UCSD-AML1 (cell line): ENCODE data around the gene FAM171A1.
A peak's percentile ranks its signal among the peaks of the same experiment; 100 is the strongest.
"Not testable (repeated sequence)": the region's sequence is repeated elsewhere in the genome, so short reads cannot be mapped to it uniquely, and the experiment has no call there.

Experiments used
- DNase-seq: peaks from one replicate; lab custom pipeline; 2025; ENCODE audit not compliant: unreplicated experiment; lab: John Stamatoyannopoulos, UW

FAM171A1 gene

DNA sequence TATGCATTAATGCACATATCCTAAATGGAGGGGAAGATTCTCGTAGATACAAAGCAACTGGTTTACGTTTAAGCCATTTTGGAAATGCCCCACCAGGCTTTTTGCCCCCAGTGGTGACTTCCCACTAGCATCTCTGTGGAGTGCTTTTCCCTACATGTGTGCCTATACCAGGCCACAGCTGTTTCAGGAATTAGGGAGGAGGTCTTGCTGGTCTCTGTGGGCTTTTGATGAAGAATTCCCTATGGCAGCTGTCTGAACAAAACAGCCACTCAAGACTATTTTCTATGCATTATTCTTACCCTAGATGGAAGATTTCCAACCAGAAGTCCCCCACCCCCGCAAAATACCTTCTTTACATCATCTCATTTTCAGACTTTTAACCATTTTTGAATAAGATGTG is 150.6 kb downstream of the FAM171A1 start:
- DNase-seq, result no peak

DNA sequence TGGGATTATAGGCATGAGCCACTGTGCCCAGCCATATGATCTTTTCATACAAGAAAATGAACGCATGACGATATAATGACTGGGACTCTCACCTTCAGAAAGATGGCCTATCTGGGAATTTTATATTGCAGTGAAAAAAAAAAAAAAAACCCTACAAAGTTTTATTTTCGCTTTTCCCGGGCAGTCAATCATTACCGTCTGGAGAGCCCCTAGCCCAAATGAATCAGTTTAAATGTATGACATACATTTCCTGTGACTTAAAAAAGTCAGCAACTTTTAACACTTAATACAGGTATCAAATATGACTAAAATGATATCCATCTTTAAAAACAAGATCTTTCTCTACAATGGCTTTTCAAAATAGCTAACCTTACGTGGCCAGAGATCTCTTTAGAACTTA is 154.4 kb downstream of the FAM171A1 start:
- DNase-seq, result no peak

DNA sequence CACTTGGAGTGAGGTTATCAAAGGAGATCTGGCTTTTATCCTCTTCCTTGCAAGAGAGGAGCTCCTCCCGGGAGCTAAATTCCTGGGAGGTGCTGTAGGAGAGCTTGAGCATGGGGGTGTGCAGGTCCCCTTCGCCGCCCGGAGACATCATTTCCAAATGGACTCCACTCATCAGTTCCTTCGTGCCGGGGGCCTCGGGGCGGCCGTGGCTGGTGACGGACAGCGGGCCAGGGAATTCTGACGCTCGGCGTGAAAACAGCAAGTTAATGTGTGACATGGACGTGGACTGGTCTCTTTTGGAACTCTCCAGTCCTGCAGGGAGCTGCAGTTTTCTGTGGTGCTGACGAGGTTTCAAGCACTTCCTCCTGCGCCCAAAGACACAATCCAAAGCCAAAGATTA is 156.9 kb downstream of the FAM171A1 start:
- no peak for DNase-seq

DNA sequence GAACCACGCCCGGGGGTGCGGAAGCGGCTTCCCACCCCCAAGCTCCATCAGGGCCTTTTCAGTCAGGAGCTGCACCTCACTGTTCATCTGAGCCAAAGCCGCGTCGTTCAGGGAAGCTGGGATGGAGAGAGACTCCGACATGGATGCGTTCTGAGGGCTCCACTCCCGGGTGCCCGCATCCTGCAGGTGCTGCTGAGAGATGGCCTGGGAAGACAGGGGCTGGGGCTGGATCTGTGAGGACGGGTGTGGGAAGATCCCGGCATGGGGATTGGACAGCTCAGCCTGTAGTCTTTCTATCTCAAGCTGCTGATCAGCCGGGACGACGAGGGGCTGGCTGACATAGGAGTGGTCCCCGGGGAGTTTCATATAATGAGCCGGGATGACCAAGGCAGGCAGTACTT is 157.6 kb downstream of the FAM171A1 start:
- no peak for DNase-seq

DNA sequence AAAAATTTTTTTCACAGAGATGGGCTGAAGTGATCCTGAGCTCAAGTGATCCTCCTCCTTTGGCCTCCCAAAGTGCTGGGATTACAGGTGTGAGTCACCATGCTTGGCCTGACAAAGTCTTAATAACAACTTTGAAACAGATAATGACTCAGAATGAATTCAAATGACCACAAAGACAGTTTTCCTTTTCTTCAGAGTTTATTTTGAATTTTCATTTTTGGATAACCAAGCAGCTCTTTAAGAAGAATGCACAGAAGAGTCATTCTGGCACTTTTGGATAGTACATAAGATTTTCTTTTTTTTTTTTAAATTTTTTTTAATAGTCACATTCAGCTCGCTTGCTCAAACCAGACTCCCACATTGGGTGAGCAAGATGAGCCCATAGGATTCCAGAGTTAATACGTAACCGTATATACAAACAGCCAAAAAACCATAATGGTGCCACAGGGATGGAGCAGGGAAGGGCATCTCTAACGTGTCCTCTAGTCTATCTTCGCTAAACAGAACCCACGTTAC is 159.6 kb downstream of the FAM171A1 start:
- no peak for DNase-seq

DNA sequence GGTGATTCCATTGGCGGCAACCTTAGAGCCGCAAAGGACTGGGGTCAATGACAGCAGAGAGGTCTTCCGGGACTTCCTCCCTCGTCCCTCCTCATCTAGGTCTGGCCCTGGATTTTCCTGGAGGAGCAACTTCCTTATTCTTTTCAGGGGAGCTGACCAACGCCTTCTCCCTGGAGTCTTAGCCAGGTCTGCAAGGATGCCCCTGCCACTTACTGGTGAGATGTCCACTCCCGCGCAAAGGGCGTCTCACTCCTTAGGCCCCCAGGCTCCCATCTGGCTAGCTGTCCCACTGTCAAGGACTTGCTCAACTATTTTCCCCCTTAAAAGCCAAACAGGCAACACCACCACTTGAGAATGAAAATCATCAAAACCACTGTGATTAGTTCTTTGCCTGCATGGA is 160.6 kb downstream of the FAM171A1 start:
- no peak for DNase-seq

DNA sequence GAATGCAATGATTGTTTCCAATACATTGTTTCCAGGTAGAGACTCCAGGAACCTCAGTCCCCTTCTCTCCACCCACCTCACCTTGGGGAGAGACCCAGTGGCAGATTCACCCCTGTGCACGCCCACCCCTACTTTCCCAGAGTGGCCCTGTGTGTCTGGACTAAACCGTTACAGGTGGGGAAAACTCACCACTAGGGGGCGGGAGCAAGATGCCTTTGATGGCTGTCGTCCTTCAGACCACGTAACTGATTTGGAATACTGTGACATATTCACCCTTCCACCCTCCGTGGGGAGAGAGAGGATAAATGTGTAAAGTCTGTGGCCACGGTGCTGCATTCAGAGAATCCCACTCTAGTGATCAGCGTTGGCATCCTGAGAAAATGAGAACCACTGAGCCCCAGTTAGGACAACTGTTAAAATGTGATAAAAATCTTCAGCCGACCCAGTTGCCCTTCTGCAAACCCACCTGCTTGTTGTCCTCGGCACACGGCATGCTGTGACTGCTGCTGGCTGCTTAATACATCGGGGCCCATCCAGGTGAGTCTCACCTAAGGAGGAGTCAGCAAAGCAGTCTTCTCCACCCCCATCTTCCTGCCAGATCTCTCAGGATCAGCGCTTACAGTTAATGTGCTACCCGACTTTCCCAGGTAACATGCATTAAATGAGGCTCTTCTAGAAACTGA is 161.1 kb downstream of the FAM171A1 start:
- DNase-seq, result peak; percentile 42

DNA sequence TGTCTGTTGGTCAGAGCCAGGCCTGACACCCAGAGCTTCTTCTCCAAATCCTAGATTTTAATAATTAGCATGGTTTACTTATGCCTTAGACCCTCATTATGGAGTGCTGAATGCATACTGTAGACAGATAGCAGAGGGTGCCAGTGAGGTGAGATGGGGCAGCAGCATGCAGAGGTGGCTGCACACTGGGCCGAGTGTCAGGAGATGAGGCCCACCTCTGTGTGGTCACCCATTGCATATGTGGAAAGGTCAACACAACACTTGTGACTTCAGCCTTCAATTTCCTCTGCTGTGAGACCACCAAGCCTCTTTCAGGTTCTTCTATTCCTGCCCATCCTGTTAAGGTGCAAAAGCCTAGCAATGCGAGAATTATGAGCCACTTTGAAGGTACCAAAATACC is 162.9 kb downstream of the FAM171A1 start:
- no peak for DNase-seq

DNA sequence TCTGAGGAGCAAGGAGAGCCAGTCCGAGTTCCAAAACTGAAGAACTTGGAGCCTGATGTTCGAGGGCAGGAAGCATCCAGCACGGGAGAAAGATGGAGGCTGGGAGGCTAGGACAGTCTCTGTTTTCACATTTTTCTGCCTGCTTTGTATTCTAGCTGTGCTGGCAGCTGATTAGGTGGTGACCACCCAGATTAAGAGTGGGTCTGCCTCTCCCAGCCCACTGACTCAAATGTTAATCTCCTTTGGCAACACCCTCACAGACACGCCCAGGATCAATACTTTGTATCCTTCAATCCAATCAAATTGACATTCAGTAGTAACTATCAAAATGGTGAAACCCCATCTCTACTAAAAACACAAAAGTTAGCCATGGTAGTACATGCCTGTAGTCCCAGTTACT is 163.7 kb downstream of the FAM171A1 start:
- not testable (repeated sequence) for DNase-seq

DNA sequence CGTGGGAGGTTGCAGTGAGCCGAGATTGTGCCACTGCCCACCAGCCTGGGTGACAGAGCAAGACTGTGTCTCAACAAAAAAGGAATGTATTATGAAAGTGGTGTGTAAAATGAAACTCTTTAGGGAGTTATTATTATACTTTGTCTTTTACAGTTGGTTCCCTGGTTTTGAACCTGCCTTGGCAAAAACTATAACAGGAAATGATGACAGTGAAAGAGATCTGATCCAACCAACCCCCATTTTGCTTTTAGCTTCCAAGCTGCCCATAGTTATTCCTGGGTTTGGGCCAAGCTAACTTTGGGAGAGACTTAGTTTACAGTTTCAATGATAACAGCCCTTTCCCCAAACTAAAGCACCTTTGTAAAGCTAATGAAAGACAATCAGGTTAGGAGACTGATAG is 168.4 kb downstream of the FAM171A1 start:
- DNase-seq, result no peak

DNA sequence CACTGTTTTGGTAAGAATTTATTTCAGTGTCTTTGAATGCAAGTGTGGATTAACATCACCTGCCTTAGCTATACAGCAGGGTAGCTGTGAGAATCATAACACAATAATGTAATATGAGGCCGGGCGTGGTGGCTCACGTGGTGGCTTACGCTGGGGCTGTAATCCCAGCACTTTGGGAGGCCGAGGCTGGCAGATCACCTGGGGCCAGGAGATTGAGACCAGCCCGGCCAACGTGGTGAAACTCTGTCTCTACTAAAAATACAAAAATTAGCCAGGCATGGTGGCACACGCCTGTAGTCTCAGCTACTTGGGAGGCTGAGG is 168.8 kb downstream of the FAM171A1 start:
- DNase-seq, result not testable (repeated sequence)

DNA sequence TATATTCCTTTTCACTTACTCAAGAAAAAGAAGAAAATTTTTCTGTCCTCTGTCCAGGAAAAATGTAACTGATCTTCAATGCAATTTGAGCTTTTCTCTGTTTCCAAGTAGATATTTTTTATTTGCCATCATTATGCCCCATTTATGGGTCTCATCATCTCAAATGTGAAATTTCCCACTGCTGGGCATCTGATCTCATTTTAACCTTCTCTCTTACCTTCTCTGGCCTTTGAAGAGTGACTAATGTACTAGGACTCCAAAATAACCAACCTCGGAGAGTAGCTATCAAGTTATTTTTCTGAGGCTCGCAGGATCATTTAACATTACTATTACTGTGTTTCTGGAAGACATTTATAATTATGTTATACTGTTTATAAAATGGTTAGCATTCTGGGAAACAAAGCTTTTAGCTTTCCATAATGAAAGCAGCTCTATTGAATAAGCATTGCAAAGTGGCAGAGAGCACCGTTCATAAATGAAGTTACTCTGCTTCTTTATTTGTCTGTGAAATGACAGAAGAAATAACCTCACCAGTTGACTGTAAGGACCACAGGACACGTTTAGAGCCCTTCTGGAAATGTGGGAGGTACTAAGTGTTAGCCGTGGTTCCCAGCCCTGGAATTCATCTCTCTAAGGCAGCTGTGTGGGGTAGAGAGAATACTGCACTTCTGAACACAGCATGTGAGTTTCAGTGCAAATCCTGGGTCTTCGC is 169.3 kb downstream of the FAM171A1 start:
- no peak for DNase-seq

DNA sequence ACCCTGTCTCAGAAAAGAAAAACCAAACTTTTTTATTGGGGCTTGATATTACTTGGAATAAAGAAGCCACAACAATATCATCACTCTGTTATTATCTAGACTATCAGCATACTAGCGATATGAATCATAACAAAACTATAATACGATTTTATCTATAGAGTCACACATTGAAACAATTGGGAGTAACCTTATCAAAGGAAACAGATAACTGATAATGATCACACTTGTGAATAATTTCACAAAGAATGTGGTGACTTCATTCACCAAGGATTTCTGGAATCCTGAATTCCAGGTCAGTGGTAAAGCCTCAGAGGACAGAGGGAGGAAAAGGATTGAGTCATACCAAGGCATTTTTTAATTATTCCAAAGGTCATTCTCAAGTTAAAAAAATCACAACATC is 170.5 kb downstream of the FAM171A1 start:
- DNase-seq, result no peak

DNA sequence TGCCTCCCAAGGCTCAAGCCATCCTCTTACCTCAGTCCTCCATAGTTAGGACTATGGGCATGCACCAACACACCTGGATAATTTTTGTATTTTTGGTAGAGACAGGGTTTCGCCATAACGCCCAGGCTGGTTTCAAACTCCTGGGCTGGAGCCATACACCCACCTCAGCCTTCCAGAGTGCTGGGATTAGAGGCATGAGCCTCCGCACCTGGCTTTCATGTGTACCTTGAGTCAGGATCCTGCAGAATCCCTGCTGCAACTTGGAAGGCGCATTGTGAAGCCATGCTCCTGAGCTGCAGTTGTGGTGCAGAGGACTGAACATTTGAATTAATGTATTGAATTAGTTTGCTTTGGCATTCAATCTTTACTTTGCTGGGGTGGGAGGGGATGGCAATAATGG is 173.2 kb downstream of the FAM171A1 start:
- DNase-seq, result no peak

DNA sequence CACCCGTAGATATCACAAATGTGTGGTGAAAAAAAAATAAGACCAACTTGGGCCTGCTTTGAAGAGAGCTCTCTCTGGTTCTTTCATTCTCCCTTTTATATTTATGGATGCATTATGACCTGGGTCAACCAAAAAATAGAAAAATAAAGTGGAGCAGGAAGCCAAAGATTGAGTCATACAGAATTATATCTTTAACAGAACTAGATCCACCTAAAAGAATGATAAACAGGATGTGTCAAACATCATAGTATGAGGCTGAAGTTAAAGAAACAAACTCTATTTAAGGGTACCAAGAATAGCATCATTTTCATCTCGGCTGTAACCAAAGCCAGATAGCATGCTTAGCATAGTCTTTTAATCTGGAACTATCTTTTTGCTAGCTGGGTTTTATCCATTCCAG is 173.8 kb downstream of the FAM171A1 start:
- no peak for DNase-seq

DNA sequence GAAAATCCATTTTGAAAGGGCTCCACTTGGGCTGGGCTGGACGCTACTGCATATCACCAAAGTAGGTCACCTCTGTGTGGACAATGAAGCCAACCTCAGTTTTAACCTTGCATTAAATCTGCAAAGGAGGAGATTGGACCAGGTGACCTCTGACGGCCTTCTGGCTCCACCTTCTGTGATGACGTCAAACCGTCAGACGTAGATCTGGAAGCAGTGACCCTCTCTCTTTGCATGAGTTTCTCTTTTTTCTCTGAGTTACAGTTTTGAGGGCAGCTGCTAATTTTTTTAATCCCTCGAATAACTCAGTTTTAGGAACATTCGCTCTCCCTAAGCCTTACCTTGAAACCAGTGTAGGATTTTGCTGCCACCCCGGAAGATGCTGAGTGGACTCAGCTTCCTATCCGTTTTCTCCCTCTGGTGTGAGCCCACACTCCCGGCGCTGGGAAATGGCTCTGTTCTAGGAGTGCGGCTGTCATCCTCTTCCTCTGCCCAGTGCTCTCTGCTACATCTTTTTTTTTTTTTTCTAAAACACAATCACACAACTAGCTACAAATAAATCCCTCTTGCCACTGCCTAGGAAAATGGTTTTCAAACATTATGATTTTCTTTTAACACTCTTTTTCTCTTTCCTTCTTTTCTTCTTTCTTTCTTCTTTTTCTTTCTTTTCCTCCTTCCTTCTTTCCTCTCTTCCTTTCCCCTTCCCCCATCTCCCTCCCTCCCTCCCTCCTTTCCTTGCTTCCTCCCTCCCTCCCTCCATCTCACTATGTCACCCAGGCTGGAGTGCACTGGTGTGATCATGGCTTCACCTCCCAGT is 174.9 kb downstream of the FAM171A1 start:
- DNase-seq, result no peak

DNA sequence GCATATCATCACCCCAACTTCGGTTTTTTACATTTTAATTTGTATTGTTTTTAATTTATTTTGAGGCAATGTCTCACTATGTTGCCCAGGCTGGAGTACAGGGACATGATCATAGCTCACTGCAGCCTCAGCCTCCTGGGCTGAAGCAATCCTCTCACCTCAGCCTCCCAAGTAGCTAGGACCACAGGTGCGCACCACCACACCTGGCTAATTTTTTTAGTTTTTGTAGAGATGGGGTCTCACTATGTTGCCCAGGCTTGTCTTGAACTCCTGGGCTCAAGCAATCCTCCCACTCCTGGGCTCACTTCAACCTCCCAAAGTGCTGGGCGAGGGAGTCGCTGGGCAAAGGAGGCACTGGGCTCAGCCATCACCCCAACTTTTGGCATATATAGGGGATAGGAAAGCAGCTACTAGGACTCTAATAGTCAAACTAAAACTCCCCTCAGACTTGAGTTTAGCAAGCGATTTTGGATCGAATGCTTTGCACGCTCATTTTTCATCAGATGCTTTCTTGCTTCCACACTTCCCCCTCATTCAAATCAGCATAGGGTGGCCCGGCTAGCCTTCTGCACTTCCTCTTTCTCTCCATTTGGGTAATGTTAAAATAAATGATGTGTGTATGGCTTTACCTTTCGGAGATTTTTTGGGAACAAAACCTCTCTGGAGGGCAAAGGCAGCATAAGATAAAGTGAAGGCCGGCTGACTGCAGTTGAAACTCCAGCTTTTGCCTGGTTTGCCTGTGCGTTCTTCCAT is 181.8 kb downstream of the FAM171A1 start:
- no peak for DNase-seq

DNA sequence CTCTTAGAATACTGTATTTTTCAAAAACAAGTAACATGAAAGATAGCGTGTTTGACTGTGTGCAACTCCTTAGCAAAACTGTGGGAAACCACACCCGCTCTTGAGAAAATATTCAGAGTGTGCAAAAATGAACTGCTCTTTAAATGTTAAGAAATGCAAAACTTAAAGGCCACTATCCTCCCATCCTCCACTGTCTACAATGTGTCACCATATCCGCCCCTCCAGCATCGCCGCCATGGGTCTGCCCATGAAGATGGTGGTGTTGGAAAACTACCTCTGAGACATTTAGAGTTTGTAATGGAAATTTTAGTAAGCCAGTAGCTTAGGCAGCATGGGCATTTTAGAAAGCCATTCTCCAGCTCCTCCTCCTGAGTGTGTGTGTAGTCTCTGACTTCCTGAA is 182.5 kb downstream of the FAM171A1 start:
- no peak for DNase-seq

DNA sequence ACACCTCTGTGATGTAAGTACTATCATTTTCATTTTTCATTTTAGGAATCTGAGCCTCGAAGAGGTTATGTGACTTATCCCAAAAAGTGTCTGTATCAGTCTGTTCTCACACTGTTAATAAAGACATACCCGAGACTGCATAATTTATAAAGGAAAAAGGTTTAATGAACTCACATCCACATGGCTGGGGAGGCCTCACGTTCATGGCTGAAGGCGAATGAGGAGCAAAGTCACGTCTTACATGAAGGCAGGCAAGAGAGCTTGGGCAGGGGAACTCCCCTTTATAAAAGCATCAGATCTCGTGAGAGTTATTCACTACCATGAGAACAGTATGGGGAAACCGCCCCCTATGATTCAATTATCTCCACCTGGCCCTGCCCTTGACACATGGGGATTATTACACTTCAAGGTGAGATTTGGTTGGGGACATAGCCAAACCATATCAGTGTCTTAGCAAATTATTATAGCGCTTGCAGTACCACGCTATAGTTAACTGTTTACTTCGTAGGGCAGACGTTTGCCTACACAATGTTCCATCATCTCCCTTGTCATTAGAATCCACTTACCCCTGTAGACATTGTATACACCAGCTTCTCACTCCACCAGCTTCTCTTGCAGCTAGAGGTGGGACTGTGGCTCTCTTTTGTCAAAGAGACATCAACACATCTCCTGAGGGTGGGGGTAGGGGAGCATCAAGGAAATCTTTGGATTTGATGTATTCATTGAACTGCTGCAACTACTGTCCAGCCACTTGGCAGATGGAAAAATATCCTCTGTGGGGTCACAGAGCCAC is 187.2 kb downstream of the FAM171A1 start:
- DNase-seq, result no peak

DNA sequence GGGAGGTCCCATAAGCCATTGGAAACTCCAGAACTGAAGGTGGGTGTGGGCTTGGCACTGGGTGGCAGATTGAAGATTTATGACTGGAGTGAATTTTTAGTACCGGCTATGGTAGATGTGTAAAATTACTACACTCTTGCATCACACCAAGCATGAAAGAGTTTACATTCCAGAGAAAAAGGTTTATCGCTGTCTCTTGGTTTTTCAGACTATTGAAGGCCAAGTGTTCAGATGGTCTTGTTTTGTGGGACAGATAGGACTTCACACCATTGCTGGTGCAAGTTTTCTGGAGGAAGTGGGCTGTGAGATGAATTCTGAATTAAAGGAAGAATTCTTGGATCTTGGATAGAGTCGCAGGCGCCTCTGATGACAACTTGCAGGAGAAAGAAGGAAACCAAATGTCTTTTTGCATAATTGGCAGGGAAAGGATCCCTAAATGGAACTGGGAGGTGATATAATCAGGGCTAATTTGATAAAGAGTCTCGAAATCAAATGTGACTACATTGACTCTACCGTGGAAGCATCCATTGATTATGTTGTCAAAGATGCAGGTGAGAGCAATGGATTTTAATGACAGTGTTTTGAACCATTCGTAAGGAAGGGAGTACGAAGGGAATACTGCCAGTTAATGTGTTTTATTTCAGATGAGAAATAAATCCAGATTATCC is 188.4 kb downstream of the FAM171A1 start:
- DNase-seq, result no peak
